HCT116 (cell line): Measurements from ENCODE around the gene THPO. TPM values are rescaled to one million over a fixed set of nuclear protein-coding genes. Genes with fewer than 3 reads are reported as not detected.

Source experiments
- ATAC-seq: fragments of 200-7000 bp; cut with Tn5 transposase; 2 replicates; pipeline ENCODE4 v1.9.1; 2020; ENCODE audit warnings: mild to moderate bottlenecking, moderate library complexity
- BruUV-seq: library from RNA; stranded (reverse); fragments of 400-500 nt; replicated peaks from 2 replicates; lab custom pipeline; 2021; lab: Mats Ljungman, UMichigan
- CTCF ChIA-PET: fragments of 300-600 bp; sonication (Branson Sonifier 250); formaldehyde crosslinking; loops from one replicate; lab custom pipeline; 2021; ENCODE audit warnings: antibody characterized with exemption; lab: Charles Lee
- POLR2A ChIA-PET: fragments of 300-600, 350-600 bp; sonication (Branson Sonifier 250); formaldehyde crosslinking; loops from one replicate; lab custom pipeline; 2021; ENCODE audit warnings: antibody characterized with exemption; lab: Charles Lee
- RAD21 ChIA-PET, 2 experiments: fragments of 300-600 bp; sonication (Branson Sonifier 250); formaldehyde crosslinking; loops; one replicate each; lab custom pipeline; 2023; ENCODE audit warnings: low total read pairs in 2 of 2; ENCODE audit not compliant: uncharacterized antibody in 2 of 2, unreplicated experiment in 2 of 2, low non-redundant PET in 1 of 2; lab: Charles Lee
- DNase-seq: peaks from one replicate; pipeline ENCODE4 v3.0.0-alpha.2; 2010; ENCODE audit warnings: low read depth, low spot score
- H2AFZ ChIP-seq: fragments of 200-600 bp; shearing (Covaris generic), sonication (generic); 2 replicates; pipeline ENCODE4 v1.6.1; 2017; ENCODE audit warnings: low read depth, mixed run types, mixed read lengths, antibody characterized with exemption, low read length; ENCODE audit not compliant: poor library complexity, severe bottlenecking
- H3K27ac ChIP-seq: 2 replicates; pipeline ENCODE4 v1.5.1; 2012; ENCODE audit warnings: low read depth, low read length
- H3K27me3 ChIP-seq: fragments of 200-600 bp; sonication (generic); 2 replicates; pipeline ENCODE4 v1.6.1; 2016; ENCODE audit warnings: mixed run types, low read length, mixed read lengths; ENCODE audit not compliant: insufficient read depth
- H3K36me3 ChIP-seq, 2 experiments: fragments of 200-500 bp in 1 of 2; fragments of 200-600 bp in 1 of 2; sonication (Bioruptor generic) in 1 of 2; sonication (generic) in 1 of 2; 2 replicates each; pipeline versions ENCODE4 v1.5.1 to v1.6.1; 2014 to 2016; ENCODE audit warnings: low read length in 2 of 2, inconsistent platforms in 1 of 2, mixed read lengths in 1 of 2, mixed run types in 1 of 2; ENCODE audit not compliant: insufficient read depth in 2 of 2, control insufficient read depth in 1 of 2
- H3K4me1 ChIP-seq, 2 experiments: fragments of 200-600 bp in 1 of 2; sonication (generic) in 1 of 2; 2 replicates each; pipeline versions ENCODE4 v1.5.1 to v1.6.1; 2012 to 2017; ENCODE audit warnings: low read length in 2 of 2, inconsistent platforms in 1 of 2, mild to moderate bottlenecking in 1 of 2, mixed read lengths in 1 of 2, mixed run types in 1 of 2, moderate library complexity in 1 of 2; ENCODE audit not compliant: insufficient read depth in 2 of 2, control insufficient read depth in 1 of 2
- H3K4me2 ChIP-seq: fragments of 200-600 bp; sonication (generic); 2 replicates; pipeline ENCODE4 v1.6.1; 2017; ENCODE audit warnings: mixed run types, low read length, mixed read lengths
- H3K4me3 ChIP-seq, 2 experiments: fragments of 200-600 bp in 1 of 2; sonication (generic) in 1 of 2; replicated peaks in 1 of 2; 2 replicates each; pipeline ENCODE4 v1.5.1; 2011 to 2016; ENCODE audit warnings: low read length in 2 of 2, control low read depth in 1 of 2, low read depth in 1 of 2, mild to moderate bottlenecking in 1 of 2, mixed read lengths in 1 of 2, mixed run types in 1 of 2
- H3K79me2 ChIP-seq: fragments of 200-600 bp; sonication (generic); 2 replicates; pipeline ENCODE4 v1.6.1; 2017; ENCODE audit warnings: mild to moderate bottlenecking, mixed run types, low read length, moderate library complexity, mixed read lengths; ENCODE audit not compliant: insufficient read depth
- H3K9ac ChIP-seq: fragments of 200-600 bp; sonication (generic); 2 replicates; pipeline ENCODE4 v1.6.1; 2016; ENCODE audit warnings: low read length, mixed read lengths
- H3K9me2 ChIP-seq: fragments of 200-600 bp; sonication (generic), shearing (Covaris generic); 2 replicates; pipeline ENCODE4 v1.6.1; 2017; ENCODE audit warnings: mixed run types, mild to moderate bottlenecking, moderate library complexity; ENCODE audit not compliant: insufficient read depth
- H3K9me3 ChIP-seq, 2 experiments: fragments of 200-500 bp in 1 of 2; fragments of 200-600 bp in 1 of 2; sonication (Bioruptor generic) in 1 of 2; sonication (generic) in 1 of 2; 2 replicates each; pipeline ENCODE4 v1.6.1; 2014 to 2017; ENCODE audit warnings: low read length in 2 of 2, mixed read lengths in 2 of 2, inconsistent platforms in 1 of 2, low read depth in 1 of 2, mild to moderate bottlenecking in 1 of 2, mixed run types in 1 of 2, moderate library complexity in 1 of 2; ENCODE audit not compliant: control insufficient read depth in 1 of 2, insufficient read depth in 1 of 2
- H4K20me1 ChIP-seq: fragments of 200-600 bp; sonication (generic), shearing (Covaris generic); 2 replicates; pipeline ENCODE4 v1.6.1; 2017; ENCODE audit warnings: mixed run types, mild to moderate bottlenecking, moderate library complexity; ENCODE audit not compliant: insufficient read depth
- CTCF ChIP-seq, 3 experiments: fragments of 200-600 bp in 1 of 3; sonication (generic) in 1 of 3; IDR thresholded peaks in 2 of 3; conservative IDR thresholded peaks in 1 of 3; 2 replicates each; pipeline ENCODE4 v1.5.1; 2012 to 2017; ENCODE audit warnings: low read depth in 2 of 3, low read length in 2 of 3, antibody characterized with exemption in 1 of 3, borderline replicate concordance in 1 of 3, control low read depth in 1 of 3, mild to moderate bottlenecking in 1 of 3, mixed read lengths in 1 of 3, mixed run types in 1 of 3, moderate library complexity in 1 of 3; ENCODE audit not compliant: insufficient read depth in 1 of 3
- EGR1 ChIP-seq: IDR thresholded peaks from 2 replicates; pipeline ENCODE4 v1.6.1; 2012; ENCODE audit warnings: low read depth
- ELF1 ChIP-seq: IDR thresholded peaks from 2 replicates; pipeline ENCODE4 v1.6.1; 2012; ENCODE audit warnings: low read depth, borderline replicate concordance
- EZH2 ChIP-seq: fragments of 200-600 bp; sonication (generic); IDR thresholded peaks from 2 replicates; pipeline ENCODE4 v1.6.1; 2017; ENCODE audit warnings: antibody characterized with exemption, mixed run types
- FOSL1 ChIP-seq: IDR thresholded peaks from 2 replicates; pipeline ENCODE4 v1.6.1; 2012; ENCODE audit warnings: low read depth
- POLR2AphosphoS5 ChIP-seq: IDR thresholded peaks from 2 replicates; pipeline ENCODE4 v1.6.1; 2011; ENCODE audit warnings: mild to moderate bottlenecking, low read depth, low read length, moderate library complexity
- RAD21 ChIP-seq: IDR thresholded peaks from 2 replicates; pipeline ENCODE4 v1.6.1; 2012; ENCODE audit warnings: low read depth, mild to moderate bottlenecking
- REST ChIP-seq: IDR thresholded peaks from 2 replicates; pipeline ENCODE4 v1.6.1; 2012; ENCODE audit warnings: low read depth
- SIN3A ChIP-seq: IDR thresholded peaks from 2 replicates; pipeline ENCODE4 v1.6.1; 2012; ENCODE audit warnings: low read depth
- TCF7L2 ChIP-seq: IDR thresholded peaks from 2 replicates; pipeline ENCODE4 v1.7.0; 2011; ENCODE audit warnings: borderline replicate concordance, inconsistent platforms; ENCODE audit not compliant: insufficient read depth, insufficient read length; ENCODE audit errors: extremely low read depth
- intact Hi-C: fragments of 100-400 bp; cut with micrococcal nuclease; formaldehyde crosslinking; loops from 2 replicates; pipeline ENCODE4 v1.10.0; 2022
- total RNA-seq: library from RNA; stranded (reverse); gene quantifications from one replicate; pipeline ENCODE4 v1.2.1, GENCODE V29; 2021; ENCODE audit not compliant: unreplicated experiment

Gene THPO
- total RNA-seq, 1 experiment from 2014 or later = not detected

GRCh38 chr3:184426691-184427141 lies 48.7 kb upstream of the THPO start:
- intact Hi-C loops = no loop called here
- Histone ChIP-seq H3K9me2 (no peaks in the 10 kb centered on the region), H3K9me3 (no peaks in the 10 kb centered on the region), H3K4me1 (no peaks in the 10 kb centered on the region), H3K79me2 (no peaks in the 10 kb centered on the region), H2AFZ (no peak overlapping the region), H3K36me3 (no peaks in the 10 kb centered on the region), H3K27me3 (no peaks in the 10 kb centered on the region), H3K4me2 (no peak overlapping the region), H3K9ac (no peak overlapping the region), H4K20me1 (no peaks in the 10 kb centered on the region), H3K4me3 (no peak overlapping the region), H3K27ac (no peak overlapping the region)
- POLR2A ChIA-PET = no interaction called here
- ATAC-seq (no peak), DNase-seq (no peak)
- no TSS peak for BruUV-seq
- RAD21 ChIA-PET = no interaction called here
- TF ChIP-seq RAD21 (no peak), ELF1 (no peak), TCF7L2 (no peak), POLR2AphosphoS5 (no peak), SIN3A (no peak), CTCF (IDR thresholded peaks at IDR 0.05 in 2 of 3, conservative IDR thresholded peaks at IDR 0.05 in 1 of 3; ENCODE audit: borderline replicate concordance in 1 of 3, insufficient read depth in 1 of 3, low read depth in 2 of 3, low read length in 2 of 3) (no peak), FOSL1 (no peak), EGR1 (no peak), EZH2 (no peak), REST (no peak)
- CTCF ChIA-PET = no interaction called here
